Kidney epithelial cell (primary cell): Measurements from ENCODE around the gene ACKR2. TPM values are rescaled to one million over a fixed set of nuclear protein-coding genes. Genes with fewer than 3 reads are reported as not detected.

Experiments
- DNase-seq: peaks from one replicate; pipeline ENCODE4 v3.0.0-alpha.2; 2010; ENCODE audit warnings: low read depth
- H3K27me3 ChIP-seq: 2 replicates; pipeline ENCODE4 v1.6.0; 2011; ENCODE audit warnings: low read length; ENCODE audit not compliant: control insufficient read depth, insufficient read depth
- H3K36me3 ChIP-seq: 2 replicates; pipeline ENCODE4 v1.5.1; 2011; ENCODE audit warnings: low read length; ENCODE audit not compliant: control insufficient read depth, insufficient read depth
- H3K4me3 ChIP-seq: 2 replicates; pipeline ENCODE4 v1.5.1; 2011; ENCODE audit warnings: low read depth, mild to moderate bottlenecking, control low read depth, low read length
- total RNA-seq: library from RNA; depleted of rRNA; stranded (reverse); fragments of >200 nt; gene quantifications from 2 replicates; pipeline ENCODE4 v1.2.3, GENCODE V29; 2015
- TF ChIP-seq, protein P1 (sequence below): IDR thresholded peaks from 2 replicates; pipeline ENCODE4 v1.5.1; 2011; ENCODE audit warnings: mild to moderate bottlenecking, moderate library complexity, low read length, control low read depth, inconsistent platforms; ENCODE audit not compliant: insufficient read depth, poor library complexity, severe bottlenecking

Gene ACKR2
- total RNA-seq, 1 donor from 2014 or later: 6.2 TPM

- Histone ChIP-seq H3K4me3 (no peak overlapping the region), H3K36me3 (no peaks in the 10 kb centered on the region), H3K27me3 (no peaks in the 10 kb centered on the region)
- DNase-seq: no peak
- TF ChIP-seq, protein P1, sequence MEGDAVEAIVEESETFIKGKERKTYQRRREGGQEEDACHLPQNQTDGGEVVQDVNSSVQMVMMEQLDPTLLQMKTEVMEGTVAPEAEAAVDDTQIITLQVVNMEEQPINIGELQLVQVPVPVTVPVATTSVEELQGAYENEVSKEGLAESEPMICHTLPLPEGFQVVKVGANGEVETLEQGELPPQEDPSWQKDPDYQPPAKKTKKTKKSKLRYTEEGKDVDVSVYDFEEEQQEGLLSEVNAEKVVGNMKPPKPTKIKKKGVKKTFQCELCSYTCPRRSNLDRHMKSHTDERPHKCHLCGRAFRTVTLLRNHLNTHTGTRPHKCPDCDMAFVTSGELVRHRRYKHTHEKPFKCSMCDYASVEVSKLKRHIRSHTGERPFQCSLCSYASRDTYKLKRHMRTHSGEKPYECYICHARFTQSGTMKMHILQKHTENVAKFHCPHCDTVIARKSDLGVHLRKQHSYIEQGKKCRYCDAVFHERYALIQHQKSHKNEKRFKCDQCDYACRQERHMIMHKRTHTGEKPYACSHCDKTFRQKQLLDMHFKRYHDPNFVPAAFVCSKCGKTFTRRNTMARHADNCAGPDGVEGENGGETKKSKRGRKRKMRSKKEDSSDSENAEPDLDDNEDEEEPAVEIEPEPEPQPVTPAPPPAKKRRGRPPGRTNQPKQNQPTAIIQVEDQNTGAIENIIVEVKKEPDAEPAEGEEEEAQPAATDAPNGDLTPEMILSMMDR: no peak
Measured at GRCh38 chr3:42902257-42902656, 93.0 kb downstream of the ACKR2 start.

DNA sequence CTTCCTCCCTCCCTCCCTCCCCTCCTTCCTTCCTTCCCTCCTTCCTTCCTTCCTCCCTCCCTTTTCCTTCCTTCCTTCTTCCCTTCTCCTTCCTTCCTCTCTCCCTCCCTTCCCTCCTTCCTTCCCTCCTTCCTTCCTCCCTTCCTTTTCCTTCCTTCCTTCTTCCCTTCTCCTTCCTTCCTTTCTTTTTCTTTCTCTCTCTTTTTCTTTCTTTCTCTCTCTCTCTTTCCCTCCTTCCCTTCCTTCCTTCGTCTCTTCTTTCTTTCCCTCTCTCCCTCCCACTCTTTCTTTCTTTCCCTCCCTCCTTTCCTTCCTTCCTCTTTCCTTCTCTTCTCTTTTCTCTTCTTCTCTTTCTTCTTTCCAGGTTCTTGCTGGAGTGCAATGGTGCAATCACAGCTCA, 94.8 kb downstream of the ACKR2 start:
- no peak for DNase-seq
- Histone ChIP-seq H3K27me3 (no peaks in the 10 kb centered on the region), H3K4me3 (no peak overlapping the region), H3K36me3 (no peaks in the 10 kb centered on the region)
- TF ChIP-seq, protein P1: no peak

- no peak for DNase-seq
- Histone ChIP-seq H3K27me3 (no peaks in the 10 kb centered on the region), H3K36me3 (no peaks in the 10 kb centered on the region), H3K4me3 (peak overlapping the region; percentile 60)
- TF ChIP-seq, protein P1: no peak
Measured at GRCh38 chr3:42905740-42906069, 96.5 kb downstream of the ACKR2 start.

- TF ChIP-seq, protein P1: no peak
- Histone ChIP-seq H3K36me3 (no peaks in the 10 kb centered on the region), H3K27me3 (no peaks in the 10 kb centered on the region), H3K4me3 (peak within 1 kb of the TSS; percentile 60)
- DNase-seq: no peak
Measured at GRCh38 chr3:42906070-42906847, 97.0 kb downstream of the ACKR2 start, which contains the start of gene ZNF662. TSS of gene ZNF662 (plus strand) at chr3:42906142. CDS start at chr3:42908115, 1,973 bp downstream.

DNA sequence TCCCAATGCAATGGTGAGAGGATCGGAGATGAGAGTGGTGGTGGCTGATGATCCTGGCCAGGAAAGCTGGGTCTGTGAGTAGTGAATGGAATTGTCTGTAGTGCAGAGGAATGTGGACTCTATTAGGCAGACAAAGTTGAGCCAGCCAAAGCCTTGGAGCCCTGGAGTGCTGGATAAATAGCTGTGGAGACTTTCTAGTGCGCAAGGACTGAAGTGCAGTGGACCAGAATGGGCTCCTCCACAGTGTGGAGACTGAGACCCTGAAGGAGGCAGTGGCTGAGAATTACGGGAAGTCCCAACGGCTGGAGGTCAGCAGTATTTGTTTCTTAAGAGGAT, 97.6 kb downstream of the ACKR2 start:
- H3K4me3 ChIP-seq: peak overlapping the region; percentile 60
- no peaks in the 10 kb centered on the region for H3K27me3 ChIP-seq
- H3K36me3 ChIP-seq: no peaks in the 10 kb centered on the region
- TF ChIP-seq, protein P1: no peak
- DNase-seq: no peak

DNA sequence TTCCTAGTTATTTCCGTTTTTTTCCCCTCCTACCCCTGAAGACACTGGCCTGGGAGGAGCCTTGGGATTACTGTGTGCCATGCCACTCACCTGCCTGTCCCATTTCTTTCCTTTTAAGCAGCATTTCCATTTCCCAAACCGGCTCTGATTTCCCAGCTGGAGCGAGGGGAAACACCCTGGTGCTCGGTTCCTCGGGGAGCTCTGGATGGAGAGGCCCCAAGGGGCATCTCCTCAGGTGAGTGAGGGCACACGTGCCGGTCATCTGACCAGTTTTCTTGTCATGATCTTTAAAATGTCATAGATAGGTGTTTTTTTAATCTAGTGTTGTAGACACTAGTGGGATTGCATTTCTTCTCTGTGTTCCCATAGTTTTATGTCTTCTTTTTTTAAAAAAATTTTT, 99.4 kb downstream of the ACKR2 start:
- TF ChIP-seq, protein P1: no peak
- Histone ChIP-seq H3K4me3 (no peak overlapping the region), H3K27me3 (no peaks in the 10 kb centered on the region), H3K36me3 (no peaks in the 10 kb centered on the region)
- no peak for DNase-seq
